ENCODE data around the gene RBMS3. TPM values are rescaled to one million over a fixed set of nuclear protein-coding genes. Genes with fewer than 3 reads are reported as not detected.

The RBMS3 gene
- total RNA-seq, 1 experiment from 2014 or later, result 7.4 TPM

DNA sequence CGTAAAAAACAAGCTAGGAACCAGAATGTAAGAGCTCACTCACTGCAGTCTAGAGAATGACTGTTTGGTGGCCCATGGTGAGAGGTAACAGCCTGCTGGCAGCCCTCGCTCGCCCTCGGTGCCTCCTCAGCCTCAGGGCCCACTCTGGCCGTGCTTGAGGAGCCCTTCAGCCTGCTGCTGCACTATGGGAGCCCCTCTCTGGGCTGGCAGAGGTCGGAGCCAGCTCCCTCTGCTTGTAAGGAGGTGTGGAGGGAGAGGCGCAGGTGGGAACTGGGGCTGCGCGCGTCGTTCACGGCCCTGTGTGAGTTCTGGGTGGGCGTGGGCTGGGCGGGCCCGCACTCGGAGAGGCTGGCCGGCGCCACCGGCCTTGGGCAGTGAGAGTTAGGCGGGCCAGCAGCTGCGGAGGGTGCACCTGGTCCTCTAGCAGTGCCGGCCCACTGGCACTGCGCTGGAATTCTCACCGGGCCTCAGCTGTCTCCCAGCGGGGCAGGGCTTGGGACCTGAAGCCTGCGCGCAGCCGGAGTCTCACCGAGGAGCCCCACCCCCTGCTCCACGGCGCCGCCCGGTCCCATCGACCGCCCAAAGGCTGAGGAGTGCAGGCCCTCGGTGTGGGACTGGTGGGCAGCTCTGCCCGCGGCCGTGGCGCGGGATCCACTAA, 420.6 kb downstream of the RBMS3 start:
- H3K9me3 ChIP-seq, result no peaks in the 10 kb centered on the region; the same call in 1 of the 2 replicates
- POLR2A ChIA-PET, result no interaction called here
- H3K4me1 Mint-ChIP-seq (ENCODE audit: low read depth, unreplicated experiment), result no peaks in the 10 kb centered on the region
- no peak overlapping the region for H3K4me3 ChIP-seq (ENCODE audit: low read depth, low read length)
- H3K36me3 Mint-ChIP-seq (ENCODE audit: insufficient read depth, unreplicated experiment), result peaks cover 8% of the 10 kb centered on the region
- H3K27me3 ChIP-seq (replicated peaks; ENCODE audit: control insufficient read depth, insufficient read depth, low read length), result no peaks in the 10 kb centered on the region
- peaks cover 22% of the 10 kb centered on the region for H3K9me3 Mint-ChIP-seq (ENCODE audit: unreplicated experiment)
- intact Hi-C loops (cut with micrococcal nuclease; ENCODE audit: unreplicated experiment), result no loop called here
- TF ChIP-seq, protein P1, sequence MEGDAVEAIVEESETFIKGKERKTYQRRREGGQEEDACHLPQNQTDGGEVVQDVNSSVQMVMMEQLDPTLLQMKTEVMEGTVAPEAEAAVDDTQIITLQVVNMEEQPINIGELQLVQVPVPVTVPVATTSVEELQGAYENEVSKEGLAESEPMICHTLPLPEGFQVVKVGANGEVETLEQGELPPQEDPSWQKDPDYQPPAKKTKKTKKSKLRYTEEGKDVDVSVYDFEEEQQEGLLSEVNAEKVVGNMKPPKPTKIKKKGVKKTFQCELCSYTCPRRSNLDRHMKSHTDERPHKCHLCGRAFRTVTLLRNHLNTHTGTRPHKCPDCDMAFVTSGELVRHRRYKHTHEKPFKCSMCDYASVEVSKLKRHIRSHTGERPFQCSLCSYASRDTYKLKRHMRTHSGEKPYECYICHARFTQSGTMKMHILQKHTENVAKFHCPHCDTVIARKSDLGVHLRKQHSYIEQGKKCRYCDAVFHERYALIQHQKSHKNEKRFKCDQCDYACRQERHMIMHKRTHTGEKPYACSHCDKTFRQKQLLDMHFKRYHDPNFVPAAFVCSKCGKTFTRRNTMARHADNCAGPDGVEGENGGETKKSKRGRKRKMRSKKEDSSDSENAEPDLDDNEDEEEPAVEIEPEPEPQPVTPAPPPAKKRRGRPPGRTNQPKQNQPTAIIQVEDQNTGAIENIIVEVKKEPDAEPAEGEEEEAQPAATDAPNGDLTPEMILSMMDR (IDR thresholded peaks at IDR 0.05; ENCODE audit: insufficient read depth in 1 of 2, low read depth in 1 of 2, low read length in 1 of 2, severe bottlenecking in 1 of 2, unreplicated experiment in 1 of 2), result no peak
- H3K36me3 ChIP-seq (ENCODE audit: control insufficient read depth, insufficient read depth, low read length), result no peaks in the 10 kb centered on the region
- H3K27me3 Mint-ChIP-seq (ENCODE audit: insufficient read depth, unreplicated experiment), result no peaks in the 10 kb centered on the region
- no peak overlapping the region for H3K27ac Mint-ChIP-seq (ENCODE audit: unreplicated experiment)
- no peaks in the 10 kb centered on the region for H3K4me1 ChIP-seq
- BruUV-seq (replicated peaks), result no TSS peak
- no peak for DNase-seq
- no peak overlapping the region for H3K4me3 Mint-ChIP-seq (ENCODE audit: unreplicated experiment)
- CTCF ChIA-PET, result interaction anchor here (0.7 kb wide), 1 partner anchor 18 kb away, joined by 3 read pairs; no protein-coding TSS in a partner anchor

DNA sequence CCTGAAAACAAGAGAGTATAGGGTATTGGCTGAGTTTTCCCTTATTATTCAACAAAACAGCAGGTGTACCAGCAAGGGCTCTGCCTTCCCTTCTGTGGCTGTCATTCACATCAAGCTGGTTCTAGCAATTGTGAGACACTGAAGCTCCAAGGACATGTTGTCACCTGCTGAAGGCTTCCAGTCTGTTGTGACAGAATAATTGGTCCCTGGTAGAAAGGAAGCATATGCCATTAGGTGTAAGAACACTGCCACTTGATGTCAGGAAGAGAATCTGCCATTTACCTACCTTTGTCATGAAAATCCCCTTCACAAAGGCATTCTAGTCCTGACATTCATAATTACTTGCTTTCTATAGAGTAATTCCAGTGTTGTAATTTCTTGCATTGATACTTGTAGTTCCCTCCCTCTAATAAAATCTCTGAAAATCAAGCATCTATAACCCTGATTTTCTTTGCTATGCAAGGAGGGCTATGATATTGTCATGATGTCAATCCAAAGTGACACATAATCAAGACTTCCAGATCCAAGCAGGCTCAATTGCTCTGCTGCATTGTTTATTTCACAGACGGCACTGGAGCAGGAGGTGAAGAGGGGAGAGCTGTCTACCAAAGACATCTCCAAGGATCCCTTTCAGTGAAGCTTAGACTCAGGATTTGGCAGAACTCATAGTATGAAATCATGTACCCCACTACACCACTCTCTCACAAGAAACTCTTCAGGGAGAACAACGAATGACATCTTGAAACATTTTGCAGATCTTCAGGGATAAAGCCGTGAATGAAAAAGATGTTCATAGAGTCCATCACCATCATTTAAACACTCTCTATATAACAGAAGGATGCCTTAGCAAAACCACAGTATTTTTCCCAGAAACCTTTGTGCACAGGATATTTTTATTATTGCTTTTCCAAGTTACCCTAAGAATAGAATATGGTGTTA, 425.3 kb downstream of the RBMS3 start:
- Mint-ChIP-seq H3K36me3 (ENCODE audit: insufficient read depth, unreplicated experiment) (no peaks in the 10 kb centered on the region), H3K4me1 (ENCODE audit: low read depth, unreplicated experiment) (no peaks in the 10 kb centered on the region), H3K27me3 (ENCODE audit: insufficient read depth, unreplicated experiment) (no peaks in the 10 kb centered on the region), H3K27ac (ENCODE audit: unreplicated experiment) (no peak overlapping the region), H3K9me3 (ENCODE audit: unreplicated experiment) (peaks cover 10% of the 10 kb centered on the region), H3K4me3 (ENCODE audit: unreplicated experiment) (no peak overlapping the region)
- DNase-seq, result no peak
- TF ChIP-seq, protein P1 (IDR thresholded peaks at IDR 0.05; ENCODE audit: insufficient read depth in 1 of 2, low read depth in 1 of 2, low read length in 1 of 2, severe bottlenecking in 1 of 2, unreplicated experiment in 1 of 2), result no peak
- H3K9me3 ChIP-seq, result no peaks in the 10 kb centered on the region
- no peak overlapping the region for H3K4me3 ChIP-seq (ENCODE audit: low read depth, low read length)
- H3K36me3 ChIP-seq (ENCODE audit: control insufficient read depth, insufficient read depth, low read length), result no peaks in the 10 kb centered on the region
- POLR2A ChIA-PET, result no interaction called here
- CTCF ChIA-PET, result no interaction called here
- BruUV-seq (replicated peaks), result no TSS peak
- peaks cover 7% of the 10 kb centered on the region for H3K4me1 ChIP-seq
- no peaks in the 10 kb centered on the region for H3K27me3 ChIP-seq (replicated peaks; ENCODE audit: control insufficient read depth, insufficient read depth, low read length)
- intact Hi-C loops (cut with micrococcal nuclease; ENCODE audit: unreplicated experiment), result no loop called here

DNA sequence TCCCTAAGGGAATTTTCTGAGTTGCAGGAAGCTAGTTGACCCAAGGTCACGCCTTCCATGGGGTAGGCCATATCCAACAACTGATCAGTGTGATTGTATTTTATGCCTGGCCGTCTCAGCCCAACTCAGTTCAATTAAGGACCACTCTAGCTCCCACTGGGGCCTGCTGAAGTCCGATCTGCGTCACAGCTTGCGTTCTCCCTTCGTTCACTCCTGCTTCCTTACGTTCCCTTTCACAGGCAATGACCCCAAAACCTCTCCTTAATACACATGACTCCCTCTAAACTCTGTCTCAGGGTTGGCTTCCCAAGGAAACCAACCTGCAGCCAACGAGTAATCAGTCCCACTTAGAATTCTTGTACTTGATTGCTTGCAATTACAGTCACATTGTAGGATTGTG, 428.0 kb downstream of the RBMS3 start:
- intact Hi-C loops (cut with micrococcal nuclease; ENCODE audit: unreplicated experiment), result no loop called here
- no peak overlapping the region for H3K4me3 Mint-ChIP-seq (ENCODE audit: unreplicated experiment)
- DNase-seq, result no peak
- no peaks in the 10 kb centered on the region for H3K9me3 Mint-ChIP-seq (ENCODE audit: unreplicated experiment)
- ChIA-PET CTCF (no interaction called here), POLR2A (no interaction called here)
- H3K36me3 ChIP-seq (ENCODE audit: control insufficient read depth, insufficient read depth, low read length), result no peaks in the 10 kb centered on the region
- no TSS peak for BruUV-seq (replicated peaks)
- H3K27me3 ChIP-seq (replicated peaks; ENCODE audit: control insufficient read depth, insufficient read depth, low read length), result no peaks in the 10 kb centered on the region
- H3K36me3 Mint-ChIP-seq (ENCODE audit: insufficient read depth, unreplicated experiment), result no peaks in the 10 kb centered on the region
- TF ChIP-seq, protein P1 (IDR thresholded peaks at IDR 0.05; ENCODE audit: insufficient read depth in 1 of 2, low read depth in 1 of 2, low read length in 1 of 2, severe bottlenecking in 1 of 2, unreplicated experiment in 1 of 2), result no peak
- H3K9me3 ChIP-seq, result no peaks in the 10 kb centered on the region
- H3K4me3 ChIP-seq (ENCODE audit: low read depth, low read length), result no peak overlapping the region
- no peaks in the 10 kb centered on the region for H3K27me3 Mint-ChIP-seq (ENCODE audit: insufficient read depth, unreplicated experiment)
- H3K4me1 ChIP-seq, result peaks cover 7% of the 10 kb centered on the region
- H3K27ac Mint-ChIP-seq (ENCODE audit: unreplicated experiment), result no peak overlapping the region
- no peaks in the 10 kb centered on the region for H3K4me1 Mint-ChIP-seq (ENCODE audit: low read depth, unreplicated experiment)

All from Caco-2 (cell line).